Stimulated activated CD8-positive, alpha-beta memory T cell treated with anti-CD3 and anti-CD28 coated beads, Interleukin-4, amount 100 ng/mL, for 1 hour (primary cell): Measurements from ENCODE around the gene SPINT4.
"Not testable (repeated sequence)": the region's sequence is repeated elsewhere in the genome, so short reads cannot be mapped to it uniquely, and the experiment has no call there.

Source experiments
- DNase-seq, 2 donors: peaks; one replicate each; pipeline ENCODE4 v3.0.0-alpha.2; 2020; ENCODE audit warnings: low read depth in 2 of 2, low spot score in 1 of 2

The SPINT4 gene

GRCh38 chr20:45764618-45765282, 42.6 kb downstream of the SPINT4 start:
- not testable (repeated sequence) for DNase-seq

GRCh38 chr20:45765307-45765875, 43.2 kb downstream of the SPINT4 start:
- no peak for DNase-seq

DNA sequence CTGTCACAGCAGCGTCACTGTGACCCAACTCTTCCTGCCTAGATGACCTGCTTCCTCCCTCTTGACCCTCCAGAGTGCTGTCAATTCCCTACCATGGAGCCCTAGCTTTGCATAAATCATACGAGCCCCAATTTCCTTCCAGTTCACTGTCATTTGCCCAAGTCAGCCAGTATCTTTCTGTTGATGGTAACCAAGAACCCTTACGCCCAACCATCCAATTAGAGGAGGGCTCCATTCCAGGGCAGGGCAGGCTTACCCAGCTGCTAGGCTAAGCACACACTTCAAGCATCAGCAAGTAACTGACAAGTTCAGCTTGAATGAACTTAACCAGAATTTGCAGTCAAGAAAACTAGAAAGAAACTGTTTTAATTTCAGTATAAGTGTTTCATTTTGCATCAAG, 43.8 kb downstream of the SPINT4 start:
- DNase-seq = no peak

DNA sequence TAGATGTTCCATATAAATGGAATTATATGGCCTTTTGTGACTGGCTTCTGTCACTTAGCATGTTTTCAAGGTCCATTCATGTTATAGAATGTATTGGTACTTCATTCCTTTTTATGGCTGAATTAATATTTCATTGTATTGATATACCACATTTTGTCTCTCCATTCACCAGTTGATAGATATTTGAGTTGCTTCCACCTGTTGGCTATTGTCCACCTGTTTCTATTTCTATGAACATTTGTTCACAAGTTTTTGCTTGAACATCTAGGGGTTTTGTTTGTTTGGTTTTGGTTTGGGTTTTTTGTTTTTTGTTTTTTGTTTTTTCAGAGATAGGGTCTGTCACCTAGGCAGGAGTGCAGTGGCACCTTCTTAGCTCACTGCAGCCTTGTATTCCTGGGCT, 46.3 kb downstream of the SPINT4 start:
- DNase-seq = no peak

- peak; percentile 53 to 63 for DNase-seq
Observed at GRCh38 chr20:45771182-45771759, 49.1 kb downstream of the SPINT4 start.

DNA sequence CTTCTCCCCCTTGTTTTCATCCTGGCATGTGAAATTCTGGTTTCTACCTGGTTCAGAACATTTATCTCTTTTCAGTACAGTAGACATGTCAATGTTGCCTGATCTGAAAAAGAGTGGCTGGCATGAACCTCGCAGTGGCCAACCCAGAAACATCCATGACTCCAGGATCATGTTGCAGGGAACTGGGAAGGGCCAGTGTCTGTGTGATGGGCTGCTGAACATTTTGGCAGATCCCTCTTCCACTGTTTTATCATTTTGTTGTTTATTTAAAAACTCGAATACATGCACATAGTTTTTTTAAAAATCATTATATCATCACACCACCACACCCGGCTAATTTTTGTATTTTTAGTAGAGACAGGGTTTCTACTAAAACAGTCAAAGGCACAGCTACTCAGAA, 50.5 kb downstream of the SPINT4 start:
- no peak for DNase-seq

GRCh38 chr20:45774945-45775344, 52.8 kb downstream of the SPINT4 start:
- DNase-seq = no peak

GRCh38 chr20:45775411-45775810, 53.3 kb downstream of the SPINT4 start:
- no peak for DNase-seq
